ENCODE results near the gene B4GALNT3. TPM values are rescaled to one million over a fixed set of nuclear protein-coding genes. Genes with fewer than 3 reads are reported as not detected.

B4GALNT3 gene
- total and polyA plus RNA-seq, 2 of the 13 experiments (the other 11 are each of a cell fraction or from before 2014, with no cell fraction given), result 3.2 to 4.4 TPM

DNA sequence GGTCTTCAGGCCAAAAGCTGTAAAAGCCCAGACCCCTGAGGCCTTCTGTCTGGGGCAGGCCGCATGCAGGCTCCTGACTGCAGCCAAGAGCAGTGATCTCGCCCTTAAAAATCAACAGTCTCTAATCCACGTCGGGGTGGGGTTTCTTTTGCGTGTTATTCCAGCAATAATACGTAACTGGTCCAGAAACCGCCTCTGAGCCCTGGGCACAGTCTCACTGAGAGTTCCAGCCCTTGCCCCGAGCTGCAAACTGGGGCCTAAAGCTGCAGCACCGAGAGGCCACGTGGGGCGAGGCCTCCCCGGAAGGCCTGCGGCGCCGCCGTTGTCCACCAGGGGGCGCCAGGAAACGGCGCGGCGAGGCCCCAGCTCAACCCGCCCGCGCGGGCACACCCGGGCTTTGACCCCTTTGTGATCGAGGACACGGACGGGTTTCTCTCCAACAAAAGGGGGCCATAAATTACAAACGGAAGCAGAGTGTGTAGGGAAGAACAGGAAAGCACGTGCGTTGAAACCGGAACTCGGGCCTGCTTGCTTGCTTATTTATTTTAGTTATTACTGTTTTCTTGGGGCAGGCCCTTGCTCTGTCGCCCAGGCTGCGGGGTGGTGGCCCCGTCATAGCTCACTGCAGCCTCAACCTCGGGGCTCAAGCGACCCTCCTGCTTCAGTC lies 116.3 kb downstream of the B4GALNT3 start (continued):
- TF ChIP-seq, protein P1, sequence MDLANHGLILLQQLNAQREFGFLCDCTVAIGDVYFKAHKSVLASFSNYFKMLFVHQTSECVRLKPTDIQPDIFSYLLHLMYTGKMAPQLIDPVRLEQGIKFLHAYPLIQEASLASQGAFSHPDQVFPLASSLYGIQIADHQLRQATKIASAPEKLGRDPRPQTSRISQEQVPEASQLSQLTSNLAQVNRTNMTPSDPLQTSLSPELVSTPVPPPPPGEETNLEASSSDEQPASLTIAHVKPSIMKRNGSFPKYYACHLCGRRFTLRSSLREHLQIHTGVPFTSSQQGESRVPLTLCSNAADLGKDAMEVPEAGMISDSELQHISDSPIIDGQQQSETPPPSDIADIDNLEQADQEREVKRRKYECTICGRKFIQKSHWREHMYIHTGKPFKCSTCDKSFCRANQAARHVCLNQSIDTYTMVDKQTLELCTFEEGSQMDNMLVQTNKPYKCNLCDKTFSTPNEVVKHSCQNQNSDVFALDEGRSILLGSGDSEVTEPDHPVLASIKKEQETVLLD (CRISPR knock-in tag; IDR thresholded peaks at IDR 0.05; ENCODE audit: low read depth), result peak; percentile 64; the same call in 1 of the 2 replicates
- TF ChIP-seq POLR2G (IDR thresholded peaks at IDR 0.05; ENCODE audit: low read depth, low read length) (peak; percentile 53), DPF2 (CRISPR knock-in tag; IDR thresholded peaks at IDR 0.05; ENCODE audit: borderline replicate concordance, low read depth) (no peak), NCOR1 (IDR thresholded peaks at IDR 0.05; ENCODE audit: borderline replicate concordance, low read length) (peak; percentile 41; the same call in 1 of the 2 replicates), JUND (CRISPR knock-in tag; IDR thresholded peaks at IDR 0.05) (peak; percentile 50; the same call in 1 of the 2 replicates), ADNP (CRISPR knock-in tag; IDR thresholded peaks at IDR 0.05) (0 out of 2 replicates have a peak, but pooled peaks have one; percentile 56), SIN3B (IDR thresholded peaks at IDR 0.05; ENCODE audit: low read length) (0 out of 2 replicates have a peak, but pooled peaks have one; percentile 32), MAFK (conservative IDR thresholded peaks at IDR 0.05 in 1 of 2, IDR thresholded peaks at IDR 0.05 in 1 of 2; ENCODE audit: low read length in 2 of 2) (no peak), KDM5B (CRISPR knock-in tag; IDR thresholded peaks at IDR 0.05; ENCODE audit: borderline replicate concordance) (peak; percentile 96), JUNB (CRISPR knock-in tag; IDR thresholded peaks at IDR 0.05; ENCODE audit: borderline replicate concordance) (no peak), CEBPG (CRISPR knock-in tag; IDR thresholded peaks at IDR 0.05) (peak; percentile 61), KDM5A (IDR thresholded peaks at IDR 0.05; ENCODE audit: borderline replicate concordance, low read length) (no peak; the same call in 1 of the 2 replicates), NCOA2 (CRISPR knock-in tag; IDR thresholded peaks at IDR 0.05) (peak; percentile 65; the same call in 1 of the 2 replicates), ZSCAN20 (CRISPR knock-in tag; IDR thresholded peaks at IDR 0.05; ENCODE audit: borderline replicate concordance) (no peak), ZNF589 (CRISPR knock-in tag; conservative IDR thresholded peaks at IDR 0.05) (peak; percentile 45; the same call in 1 of the 2 replicates)
- TF ChIP-seq, protein P2, sequence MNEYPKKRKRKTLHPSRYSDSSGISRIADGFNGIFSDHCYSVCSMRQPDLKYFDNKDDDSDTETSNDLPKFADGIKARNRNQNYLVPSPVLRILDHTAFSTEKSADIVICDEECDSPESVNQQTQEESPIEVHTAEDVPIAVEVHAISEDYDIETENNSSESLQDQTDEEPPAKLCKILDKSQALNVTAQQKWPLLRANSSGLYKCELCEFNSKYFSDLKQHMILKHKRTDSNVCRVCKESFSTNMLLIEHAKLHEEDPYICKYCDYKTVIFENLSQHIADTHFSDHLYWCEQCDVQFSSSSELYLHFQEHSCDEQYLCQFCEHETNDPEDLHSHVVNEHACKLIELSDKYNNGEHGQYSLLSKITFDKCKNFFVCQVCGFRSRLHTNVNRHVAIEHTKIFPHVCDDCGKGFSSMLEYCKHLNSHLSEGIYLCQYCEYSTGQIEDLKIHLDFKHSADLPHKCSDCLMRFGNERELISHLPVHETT (CRISPR knock-in tag; conservative IDR thresholded peaks at IDR 0.05), result peak; percentile 34; the same call in 1 of the 2 replicates
- TF ChIP-seq, protein P3, sequence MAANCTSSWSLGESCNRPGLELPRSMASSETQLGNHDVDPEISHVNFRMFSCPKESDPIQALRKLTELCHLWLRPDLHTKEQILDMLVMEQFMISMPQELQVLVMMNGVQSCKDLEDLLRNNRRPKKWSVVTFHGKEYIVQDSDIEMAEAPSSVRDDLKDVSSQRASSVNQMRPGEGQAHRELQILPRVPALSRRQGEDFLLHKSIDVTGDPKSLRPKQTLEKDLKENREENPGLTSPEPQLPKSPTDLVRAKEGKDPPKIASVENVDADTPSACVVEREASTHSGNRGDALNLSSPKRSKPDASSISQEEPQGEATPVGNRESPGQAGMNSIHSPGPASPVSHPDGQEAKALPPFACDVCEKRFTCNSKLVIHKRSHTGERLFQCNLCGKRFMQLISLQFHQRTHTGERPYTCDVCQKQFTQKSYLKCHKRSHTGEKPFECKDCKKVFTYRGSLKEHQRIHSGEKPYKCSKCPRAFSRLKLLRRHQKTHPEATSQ (CRISPR knock-in tag; IDR thresholded peaks at IDR 0.05; ENCODE audit: borderline replicate concordance), result peak; percentile 88; the same call in 1 of the 2 replicates
- TF ChIP-seq, protein P4, sequence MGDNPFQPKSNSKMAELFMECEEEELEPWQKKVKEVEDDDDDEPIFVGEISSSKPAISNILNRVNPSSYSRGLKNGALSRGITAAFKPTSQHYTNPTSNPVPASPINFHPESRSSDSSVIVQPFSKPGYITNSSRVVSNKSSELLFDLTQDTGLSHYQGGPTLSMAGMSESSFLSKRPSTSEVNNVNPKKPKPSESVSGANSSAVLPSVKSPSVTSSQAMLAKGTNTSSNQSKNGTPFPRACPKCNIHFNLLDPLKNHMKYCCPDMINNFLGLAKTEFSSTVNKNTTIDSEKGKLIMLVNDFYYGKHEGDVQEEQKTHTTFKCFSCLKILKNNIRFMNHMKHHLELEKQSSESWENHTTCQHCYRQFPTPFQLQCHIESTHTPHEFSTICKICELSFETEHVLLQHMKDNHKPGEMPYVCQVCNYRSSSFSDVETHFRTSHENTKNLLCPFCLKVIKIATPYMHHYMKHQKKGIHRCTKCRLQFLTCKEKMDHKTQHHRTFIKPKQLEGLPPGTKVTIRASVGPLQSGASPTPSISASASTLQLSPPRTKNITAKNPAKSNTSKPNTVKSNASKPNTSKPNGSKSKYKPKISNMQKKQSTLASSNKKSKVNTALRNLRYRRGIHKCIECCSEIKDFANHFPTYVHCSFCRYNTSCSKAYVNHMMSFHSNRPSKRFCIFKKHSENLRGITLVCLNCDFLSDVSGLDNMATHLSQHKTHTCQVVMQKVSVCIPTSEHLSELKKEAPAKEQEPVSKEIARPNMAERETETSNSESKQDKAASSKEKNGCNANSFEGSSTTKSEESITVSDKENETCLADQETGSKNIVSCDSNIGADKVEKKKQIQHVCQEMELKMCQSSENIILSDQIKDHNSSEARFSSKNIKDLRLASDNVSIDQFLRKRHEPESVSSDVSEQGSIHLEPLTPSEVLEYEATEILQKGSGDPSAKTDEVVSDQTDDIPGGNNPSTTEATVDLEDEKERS (CRISPR knock-in tag; IDR thresholded peaks at IDR 0.05), result no peak; the same call in 1 of the 2 replicates
- TF ChIP-seq, protein P5, sequence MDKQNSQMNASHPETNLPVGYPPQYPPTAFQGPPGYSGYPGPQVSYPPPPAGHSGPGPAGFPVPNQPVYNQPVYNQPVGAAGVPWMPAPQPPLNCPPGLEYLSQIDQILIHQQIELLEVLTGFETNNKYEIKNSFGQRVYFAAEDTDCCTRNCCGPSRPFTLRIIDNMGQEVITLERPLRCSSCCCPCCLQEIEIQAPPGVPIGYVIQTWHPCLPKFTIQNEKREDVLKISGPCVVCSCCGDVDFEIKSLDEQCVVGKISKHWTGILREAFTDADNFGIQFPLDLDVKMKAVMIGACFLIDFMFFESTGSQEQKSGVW (CRISPR knock-in tag; IDR thresholded peaks at IDR 0.05; ENCODE audit: borderline replicate concordance), result peak; percentile 67; the same call in 1 of the 2 replicates
